Measurements from ENCODE around the gene POLR2H. TPM values are rescaled to one million over a fixed set of nuclear protein-coding genes. Genes with fewer than 3 reads are reported as not detected.
A peak's percentile ranks its signal among the peaks of the same experiment; 100 is the strongest.

Gene POLR2H
- 74.7 and 97.7 TPM in 2 replicates for total RNA-seq

DNA sequence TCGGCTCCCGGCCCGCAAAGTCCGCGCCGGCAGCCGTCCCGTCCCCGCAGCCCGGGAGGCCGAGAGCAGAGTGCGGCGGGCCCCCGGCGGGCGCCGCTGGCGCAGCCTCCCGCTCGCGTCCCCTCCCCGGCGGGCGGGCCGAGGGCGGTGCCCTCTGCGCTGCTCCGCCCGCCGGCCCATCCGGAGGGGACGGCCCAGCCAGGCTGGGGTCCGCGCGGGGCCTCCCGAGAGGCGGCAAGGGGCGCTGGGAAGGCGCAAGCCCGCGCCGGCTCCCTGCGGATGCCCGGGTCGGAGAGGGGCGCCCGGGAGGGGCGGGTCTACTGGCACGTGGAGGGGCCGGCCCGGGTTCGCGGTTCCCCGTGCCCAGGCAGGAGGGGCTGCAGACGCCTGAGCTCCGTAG lies at the start of gene POLR2H, which contains the start of gene CLCN2:
POLR2H (plus strand) TSS at position 179 of the 400 bp plus-strand sequence. CDS start 1,783 bp downstream, outside the sequence.
CLCN2 (minus strand) TSS at position 74 of the 400 bp plus-strand sequence. CDS start 126 bp downstream, outside the sequence.
- DNase-seq (ENCODE audit: extremely low read depth, low read depth, low spot score): no peak

DNA sequence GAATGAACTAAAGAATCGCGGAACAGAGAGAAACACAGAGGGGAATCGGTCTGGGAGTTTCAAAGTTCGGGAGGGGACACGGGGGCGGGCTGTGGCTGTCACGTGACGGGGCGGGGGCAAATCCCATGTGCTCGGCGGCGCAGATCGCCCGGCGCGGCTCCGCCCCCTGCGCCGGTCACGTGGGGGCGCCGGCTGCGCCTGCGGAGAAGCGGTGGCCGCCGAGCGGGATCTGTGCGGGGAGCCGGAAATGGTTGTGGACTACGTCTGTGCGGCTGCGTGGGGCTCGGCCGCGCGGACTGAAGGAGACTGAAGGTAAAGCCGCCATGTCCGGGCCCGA lies 47.2 kb upstream of the POLR2H start, which contains the start of gene EIF4G1:
EIF4G1 (plus strand) TSS at position 244 of the 337 bp plus-strand sequence. CDS start 1,191 bp downstream, outside the sequence.
- no peak for DNase-seq (ENCODE audit: extremely low read depth, low read depth, low spot score)

DNA sequence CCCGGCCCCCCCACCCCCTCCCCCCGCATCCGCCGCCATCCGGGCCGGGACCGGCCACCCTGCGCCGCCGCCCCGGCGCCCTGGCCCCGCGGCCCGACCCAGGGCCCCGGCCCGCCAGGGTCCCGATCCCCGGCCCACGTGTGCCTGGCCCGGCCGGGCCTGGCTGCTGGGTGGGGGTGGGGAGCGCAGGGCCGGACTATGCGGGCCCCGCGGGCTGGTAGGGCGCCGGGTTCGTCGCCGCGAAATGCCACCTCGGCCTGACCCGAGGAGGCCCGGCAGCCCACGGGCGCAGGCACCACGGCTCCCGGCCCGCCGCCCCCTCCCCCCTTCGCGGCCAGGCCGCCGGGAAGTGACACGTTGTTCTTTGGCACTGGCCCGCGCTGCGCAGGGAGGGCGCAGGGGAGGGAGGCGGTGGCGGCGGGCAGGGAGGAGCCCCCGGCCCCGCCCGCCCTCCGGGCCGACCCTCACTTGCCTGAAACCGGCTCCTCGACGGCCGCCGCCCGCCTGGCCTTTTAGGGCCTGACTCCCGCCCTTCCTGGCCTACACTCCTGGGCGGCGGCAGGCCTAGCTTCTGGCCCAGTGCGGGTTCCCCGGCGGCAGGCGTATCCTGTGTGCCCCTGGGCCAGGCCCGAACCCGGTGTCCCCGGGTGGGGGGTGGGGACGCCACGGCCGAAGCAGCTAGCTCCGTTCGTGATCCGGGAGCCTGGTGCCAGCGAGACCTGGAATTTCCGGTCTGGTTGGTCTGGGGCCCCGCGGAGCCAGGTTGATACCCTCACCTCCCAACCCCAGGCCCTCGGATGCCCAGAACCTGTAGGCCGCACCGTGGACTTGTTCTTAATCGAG lies 46.6 kb upstream of the POLR2H start:
- no peak for DNase-seq (ENCODE audit: extremely low read depth, low read depth, low spot score)

DNA sequence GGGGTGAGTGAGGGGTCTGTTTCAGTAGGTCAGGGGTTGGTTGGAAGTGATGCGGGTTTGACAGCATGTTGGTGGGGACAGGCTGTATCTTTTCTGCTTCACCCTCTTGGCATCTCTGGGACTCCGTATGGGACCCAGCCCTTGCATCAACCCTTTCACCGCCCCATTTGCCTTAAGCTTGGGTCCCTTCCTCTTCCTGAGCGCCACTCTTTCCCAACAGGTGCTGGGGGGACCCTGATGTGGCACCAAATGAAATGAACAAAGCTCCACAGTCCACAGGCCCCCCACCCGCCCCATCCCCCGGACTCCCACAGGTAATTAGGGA lies 46.0 kb upstream of the POLR2H start:
- DNase-seq (ENCODE audit: extremely low read depth, low read depth, low spot score): no peak

DNA sequence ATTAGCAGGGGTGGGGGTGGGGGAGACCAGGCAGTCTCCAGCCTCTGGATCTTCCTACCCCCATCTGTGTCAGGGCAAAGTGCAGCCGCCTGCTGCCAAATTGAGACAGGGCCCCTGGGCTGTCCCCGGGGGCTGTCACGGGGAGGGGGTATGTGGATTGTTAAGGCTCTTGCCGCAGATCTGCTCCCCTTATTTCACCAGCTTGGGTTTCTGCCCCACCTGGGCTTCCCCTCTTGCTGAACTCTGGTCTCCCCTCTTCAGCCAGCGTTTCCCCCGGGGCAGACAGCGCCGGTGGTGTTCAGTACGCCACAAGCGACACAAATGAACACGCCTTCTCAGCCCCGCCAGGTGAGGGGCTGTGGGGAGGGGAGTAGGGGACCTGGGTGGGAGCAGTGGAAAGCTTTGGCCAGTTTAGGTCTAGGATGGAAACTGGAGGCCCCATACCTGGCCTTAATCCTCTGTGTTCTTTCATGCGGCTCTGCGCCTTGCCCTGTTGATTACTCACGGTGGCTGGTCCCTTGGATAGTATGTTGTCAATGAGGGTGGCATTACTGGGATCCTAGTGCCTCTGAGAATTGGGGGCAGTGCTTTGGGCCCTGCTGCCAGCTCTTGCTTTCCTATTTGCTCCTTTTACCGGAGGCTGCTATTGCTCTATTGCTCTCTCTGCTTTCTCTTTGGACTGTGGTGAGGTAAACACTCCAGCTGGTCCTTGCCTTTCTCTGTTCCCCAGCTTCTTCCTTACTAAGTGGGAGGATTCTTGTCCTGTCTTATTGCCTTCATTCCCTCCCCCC lies 45.4 kb upstream of the POLR2H start:
- DNase-seq (ENCODE audit: extremely low read depth, low read depth, low spot score): no peak

DNA sequence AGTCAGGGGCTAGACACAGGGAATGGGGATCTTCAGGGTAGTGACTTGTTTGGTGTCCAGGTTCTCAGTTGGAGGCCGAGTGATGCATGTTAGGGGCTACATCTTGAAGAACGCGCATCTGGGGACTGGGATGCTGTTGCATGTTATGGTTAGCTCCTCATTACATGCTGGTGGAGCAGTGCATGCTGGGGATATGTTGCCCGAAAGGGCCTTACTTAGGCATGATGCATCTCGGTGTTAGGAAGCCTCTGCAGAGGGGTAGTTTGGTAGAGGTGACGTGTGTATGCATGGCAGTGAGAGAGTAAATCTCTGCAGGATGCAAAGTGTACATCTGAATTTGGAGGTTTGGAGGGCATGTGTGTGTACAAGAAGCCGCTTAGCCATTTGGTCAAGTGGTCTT lies 44.7 kb upstream of the POLR2H start:
- no peak for DNase-seq (ENCODE audit: extremely low read depth, low read depth, low spot score)

DNA sequence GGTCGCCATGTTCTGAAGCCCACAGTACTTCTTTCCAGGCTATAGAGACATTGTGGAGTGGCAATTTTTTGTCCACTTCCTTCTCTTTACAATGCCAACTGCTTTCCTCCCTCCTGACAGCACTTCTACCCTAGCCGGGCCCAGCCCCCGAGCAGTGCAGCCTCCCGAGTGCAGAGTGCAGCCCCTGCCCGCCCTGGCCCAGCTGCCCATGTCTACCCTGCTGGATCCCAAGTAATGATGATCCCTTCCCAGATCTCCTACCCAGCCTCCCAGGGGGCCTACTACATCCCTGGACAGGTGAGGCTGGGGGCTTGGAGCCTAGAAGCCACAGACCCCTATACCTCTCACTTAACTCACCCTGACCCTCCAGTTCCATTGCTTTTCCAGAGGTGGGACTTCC lies 44.3 kb upstream of the POLR2H start:
- DNase-seq (ENCODE audit: extremely low read depth, low read depth, low spot score): no peak

DNA sequence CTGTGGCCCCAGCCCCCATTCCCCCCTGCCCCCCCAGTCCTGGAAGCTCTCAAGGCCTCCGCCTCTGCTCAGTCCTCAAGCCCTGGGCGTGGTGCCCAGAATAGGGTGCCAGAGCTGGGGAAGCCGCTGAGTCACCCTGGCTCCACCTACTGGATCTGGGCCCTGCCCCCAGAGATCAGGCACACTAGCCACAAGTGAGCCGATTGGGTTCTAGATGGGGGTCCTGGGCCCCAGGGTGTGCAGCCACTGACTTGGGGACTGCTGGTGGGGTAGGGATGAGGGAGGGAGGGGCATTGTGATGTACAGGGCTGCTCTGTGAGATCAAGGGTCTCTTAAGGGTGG lies 41.4 kb upstream of the POLR2H start:
- DNase-seq (ENCODE audit: extremely low read depth, low read depth, low spot score): no peak

DNA sequence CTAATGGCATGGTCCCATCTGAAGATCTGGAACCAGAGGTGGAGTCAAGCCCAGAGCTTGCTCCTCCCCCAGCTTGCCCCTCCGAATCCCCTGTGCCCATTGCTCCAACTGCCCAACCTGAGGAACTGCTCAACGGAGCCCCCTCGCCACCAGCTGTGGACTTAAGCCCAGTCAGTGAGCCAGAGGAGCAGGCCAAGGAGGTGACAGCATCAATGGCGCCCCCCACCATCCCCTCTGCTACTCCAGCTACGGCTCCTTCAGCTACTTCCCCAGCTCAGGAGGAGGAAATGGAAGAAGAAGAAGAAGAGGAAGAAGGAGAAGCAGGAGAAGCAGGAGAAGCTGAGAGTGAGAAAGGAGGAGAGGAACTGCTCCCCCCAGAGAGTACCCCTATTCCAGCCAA lies 39.8 kb upstream of the POLR2H start:
- DNase-seq (ENCODE audit: extremely low read depth, low read depth, low spot score): no peak

DNA sequence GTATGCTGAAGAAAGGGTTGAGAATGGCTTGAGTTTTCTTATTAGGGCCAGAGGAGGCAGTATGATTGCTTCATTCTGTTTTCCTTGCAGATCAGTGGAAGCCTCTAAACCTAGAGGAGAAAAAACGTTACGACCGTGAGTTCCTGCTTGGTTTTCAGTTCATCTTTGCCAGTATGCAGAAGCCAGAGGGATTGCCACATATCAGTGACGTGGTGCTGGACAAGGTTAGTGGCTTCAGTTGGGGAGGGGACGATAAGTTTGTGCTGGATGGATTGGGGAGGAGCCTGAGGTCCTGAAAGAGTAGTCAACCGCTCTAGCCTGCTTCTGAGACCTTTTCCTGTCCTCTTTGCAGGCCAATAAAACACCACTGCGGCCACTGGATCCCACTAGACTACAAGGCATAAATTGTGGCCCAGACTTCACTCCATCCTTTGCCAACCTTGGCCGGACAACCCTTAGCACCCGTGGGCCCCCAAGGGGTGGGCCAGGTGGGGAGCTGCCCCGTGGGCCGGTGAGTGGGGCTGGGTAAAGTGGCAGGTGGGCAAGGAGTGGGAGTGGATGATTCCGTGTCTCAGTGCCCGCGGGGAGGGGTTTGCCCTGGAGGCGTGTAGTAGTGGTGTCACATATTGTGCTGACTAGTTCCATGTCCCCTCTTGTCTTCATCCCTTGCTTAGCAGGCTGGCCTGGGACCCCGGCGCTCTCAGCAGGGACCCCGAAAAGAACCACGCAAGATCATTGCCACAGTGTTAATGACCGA lies 38.6 kb upstream of the POLR2H start:
- no peak for DNase-seq (ENCODE audit: extremely low read depth, low read depth, low spot score)

DNA sequence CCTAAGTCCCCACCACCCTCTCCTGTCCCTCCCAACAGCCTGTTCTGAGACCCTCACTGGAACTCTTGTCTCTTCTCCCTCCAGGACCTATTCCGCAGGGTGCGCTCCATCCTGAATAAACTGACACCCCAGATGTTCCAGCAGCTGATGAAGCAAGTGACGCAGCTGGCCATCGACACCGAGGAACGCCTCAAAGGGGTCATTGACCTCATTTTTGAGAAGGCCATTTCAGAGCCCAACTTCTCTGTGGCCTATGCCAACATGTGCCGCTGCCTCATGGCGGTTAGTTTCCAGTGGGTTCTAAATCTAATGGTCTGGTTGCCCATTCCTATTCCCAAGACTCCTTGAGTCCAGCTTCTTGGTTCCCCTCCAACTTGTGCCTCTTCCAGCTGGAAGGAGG lies 37.8 kb upstream of the POLR2H start:
- DNase-seq (ENCODE audit: extremely low read depth, low read depth, low spot score): no peak

DNA sequence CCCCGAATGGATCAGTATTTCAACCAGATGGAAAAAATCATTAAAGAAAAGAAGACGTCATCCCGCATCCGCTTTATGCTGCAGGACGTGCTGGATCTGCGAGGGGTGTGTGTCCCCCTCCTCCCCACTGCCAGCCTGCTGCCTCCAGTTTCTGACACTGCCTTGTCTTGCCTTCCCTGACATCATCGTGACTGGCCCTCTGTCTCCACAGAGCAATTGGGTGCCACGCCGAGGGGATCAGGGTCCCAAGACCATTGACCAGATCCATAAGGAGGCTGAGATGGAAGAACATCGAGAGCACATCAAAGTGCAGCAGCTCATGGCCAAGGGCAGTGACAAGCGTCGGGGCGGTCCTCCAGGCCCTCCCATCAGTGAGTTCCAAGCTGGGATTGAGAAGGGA lies 36.2 kb upstream of the POLR2H start:
- no peak for DNase-seq (ENCODE audit: extremely low read depth, low read depth, low spot score)

DNA sequence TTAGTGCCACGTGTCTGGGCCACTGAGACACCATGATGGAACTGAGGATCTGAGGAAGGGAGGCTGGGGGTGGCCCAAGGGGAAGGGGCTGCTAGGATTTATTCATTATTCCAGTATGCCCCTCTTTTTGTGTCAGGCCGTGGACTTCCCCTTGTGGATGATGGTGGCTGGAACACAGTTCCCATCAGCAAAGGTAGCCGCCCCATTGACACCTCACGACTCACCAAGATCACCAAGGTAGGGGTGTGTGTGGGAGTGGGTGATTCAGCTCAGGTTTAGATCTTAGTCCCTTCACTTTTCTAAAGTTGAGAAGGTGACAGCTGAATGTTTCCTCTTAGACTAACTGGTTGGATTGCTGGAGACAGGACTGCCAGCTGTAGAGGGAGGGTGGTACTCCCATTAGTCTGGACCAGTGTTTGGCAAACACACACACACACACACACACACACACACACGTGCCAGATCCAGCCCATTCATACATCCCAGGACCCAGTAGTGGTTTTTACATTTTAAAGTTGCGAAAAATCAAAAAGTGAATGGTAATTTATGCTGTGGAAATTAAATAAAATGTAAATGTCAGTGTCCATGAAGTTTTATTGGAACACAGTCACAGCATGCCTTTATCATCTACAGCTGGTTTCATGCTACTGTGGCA lies 35.7 kb upstream of the POLR2H start:
- no peak for DNase-seq (ENCODE audit: extremely low read depth, low read depth, low spot score)

DNA sequence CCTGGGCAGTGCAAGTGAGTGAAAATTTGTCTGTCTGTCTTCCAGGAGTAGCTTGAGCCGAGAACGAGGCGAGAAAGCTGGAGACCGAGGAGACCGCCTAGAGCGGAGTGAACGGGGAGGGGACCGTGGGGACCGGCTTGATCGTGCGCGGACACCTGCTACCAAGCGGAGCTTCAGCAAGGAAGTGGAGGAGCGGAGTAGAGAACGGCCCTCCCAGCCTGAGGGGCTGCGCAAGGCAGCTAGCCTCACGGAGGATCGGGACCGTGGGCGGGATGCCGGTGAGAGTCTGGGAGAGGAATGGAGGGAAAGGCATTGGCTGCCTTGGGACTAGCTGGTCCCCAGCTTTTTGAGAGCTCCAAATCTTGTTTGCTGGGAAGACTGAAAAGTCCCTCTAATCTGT lies 34.3 kb upstream of the POLR2H start:
- no peak for DNase-seq (ENCODE audit: extremely low read depth, low read depth, low spot score)

DNA sequence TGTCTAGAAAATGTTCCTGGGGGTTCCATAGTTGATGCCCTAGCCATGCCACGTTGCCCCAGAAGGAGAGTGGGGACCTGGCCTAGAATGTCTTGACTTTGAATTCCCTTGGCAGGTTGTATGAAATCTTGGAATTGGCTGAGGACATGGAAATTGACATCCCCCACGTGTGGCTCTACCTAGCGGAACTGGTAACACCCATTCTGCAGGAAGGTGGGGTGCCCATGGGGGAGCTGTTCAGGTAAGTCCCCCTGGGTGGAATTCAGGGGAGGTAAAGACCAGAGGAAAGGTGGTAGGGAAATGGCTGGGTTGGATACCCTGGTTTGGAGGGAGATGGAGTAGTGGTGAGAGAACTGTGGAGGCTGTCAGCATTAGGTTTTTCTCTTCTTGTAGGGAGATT lies 33.0 kb upstream of the POLR2H start:
- DNase-seq (ENCODE audit: extremely low read depth, low read depth, low spot score): no peak

DNA sequence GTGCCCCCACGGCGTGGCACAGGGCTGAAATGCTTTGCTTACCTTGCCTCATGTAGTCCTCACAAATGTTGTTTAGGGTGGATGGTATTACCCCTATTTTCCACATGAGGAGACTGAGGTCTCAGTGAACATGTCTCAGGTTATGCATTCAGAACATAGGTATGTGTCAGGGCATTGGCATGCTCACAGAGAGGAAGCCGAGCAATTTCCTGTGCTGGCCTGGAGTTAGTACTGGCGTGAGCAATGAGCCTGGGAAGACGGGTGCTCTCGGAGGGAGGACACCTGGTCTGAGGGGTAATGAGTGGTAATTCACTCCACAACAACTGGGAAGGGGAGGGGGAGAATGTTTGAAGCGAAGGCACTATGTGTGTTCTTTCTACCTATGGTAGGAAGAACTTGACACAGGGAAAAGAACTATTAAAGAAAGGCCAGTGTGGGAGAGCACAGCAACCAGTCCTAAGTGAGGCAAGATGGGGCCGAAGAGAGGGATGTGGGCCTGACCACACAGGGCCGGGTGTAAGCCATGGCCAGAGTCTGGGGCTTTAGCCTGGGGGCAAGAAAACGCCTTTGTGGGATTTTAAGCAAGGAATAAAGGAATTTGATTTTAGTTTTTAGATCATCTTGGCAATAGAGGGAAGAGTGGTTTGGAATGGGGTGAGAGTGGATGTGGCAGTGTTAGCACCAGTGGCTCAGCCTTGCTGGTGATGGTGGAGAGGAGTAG lies 29.0 kb upstream of the POLR2H start:
- peak; percentile 91 for DNase-seq (ENCODE audit: extremely low read depth, low read depth, low spot score)

DNA sequence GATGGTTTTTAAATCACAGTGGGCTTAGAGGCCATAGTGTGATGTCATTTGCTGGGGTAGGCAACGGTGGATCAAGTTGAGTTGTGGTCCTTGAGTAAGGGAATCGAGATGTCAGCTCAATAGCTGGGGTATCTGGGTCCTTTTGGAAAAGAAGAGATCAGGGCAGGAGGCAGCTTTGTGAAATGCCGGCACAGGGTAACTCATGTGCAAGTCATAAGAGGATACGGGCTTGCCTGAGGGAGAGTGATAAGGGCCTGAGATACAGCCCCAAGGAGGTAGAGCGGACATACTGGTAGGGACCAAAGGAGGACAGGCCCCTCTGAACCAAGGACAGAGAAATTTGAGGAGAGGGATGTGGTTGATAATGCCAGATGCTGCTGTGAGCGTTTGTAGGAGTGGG lies 28.3 kb upstream of the POLR2H start:
- no peak for DNase-seq (ENCODE audit: extremely low read depth, low read depth, low spot score)

DNA sequence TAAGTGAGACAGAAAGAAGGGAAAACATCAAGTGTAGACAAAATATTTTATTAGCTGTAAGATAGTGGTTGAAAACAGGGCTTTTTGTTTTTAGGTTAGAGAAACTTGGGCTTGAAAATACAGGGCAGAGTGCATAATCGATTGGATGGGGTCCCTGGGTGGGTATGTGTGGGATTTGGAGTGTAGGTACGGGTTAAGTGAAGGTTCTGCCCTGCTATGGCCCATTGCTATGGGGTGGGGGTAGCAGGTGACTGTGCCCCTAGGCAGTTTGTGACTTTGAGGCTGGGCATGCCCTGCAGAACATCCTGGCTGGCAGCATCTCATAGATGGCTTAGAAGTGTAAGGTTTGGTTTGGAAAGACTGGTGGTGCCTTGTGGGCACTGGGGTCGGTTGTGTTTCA lies 27.8 kb upstream of the POLR2H start:
- no peak for DNase-seq (ENCODE audit: extremely low read depth, low read depth, low spot score)

DNA sequence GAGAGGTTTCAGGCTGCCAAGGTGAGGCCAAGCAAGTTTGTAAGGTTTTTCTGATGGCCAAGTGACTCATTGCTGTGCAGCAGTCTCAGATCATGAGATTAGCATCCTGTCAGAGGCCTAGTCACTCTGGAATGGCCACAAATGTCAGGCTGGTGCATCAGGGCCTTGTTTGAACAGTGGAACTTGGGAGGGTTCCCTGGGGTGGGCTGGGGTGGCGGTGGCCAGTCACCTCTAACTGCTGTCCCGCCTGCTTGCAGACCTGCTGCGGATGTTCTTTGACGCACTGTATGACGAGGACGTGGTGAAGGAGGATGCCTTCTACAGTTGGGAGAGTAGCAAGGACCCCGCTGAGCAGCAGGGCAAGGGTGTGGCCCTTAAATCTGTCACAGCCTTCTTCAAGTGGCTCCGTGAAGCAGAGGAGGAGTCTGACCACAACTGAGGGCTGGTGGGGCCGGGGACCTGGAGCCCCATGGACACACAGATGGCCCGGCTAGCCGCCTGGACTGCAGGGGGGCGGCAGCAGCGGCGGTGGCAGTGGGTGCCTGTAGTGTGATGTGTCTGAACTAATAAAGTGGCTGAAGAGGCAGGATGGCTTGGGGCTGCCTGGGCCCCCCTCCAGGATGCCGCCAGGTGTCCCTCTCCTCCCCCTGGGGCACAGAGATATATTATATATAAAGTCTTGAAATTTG lies 26.9 kb upstream of the POLR2H start:
- no peak for DNase-seq (ENCODE audit: extremely low read depth, low read depth, low spot score)

DNA sequence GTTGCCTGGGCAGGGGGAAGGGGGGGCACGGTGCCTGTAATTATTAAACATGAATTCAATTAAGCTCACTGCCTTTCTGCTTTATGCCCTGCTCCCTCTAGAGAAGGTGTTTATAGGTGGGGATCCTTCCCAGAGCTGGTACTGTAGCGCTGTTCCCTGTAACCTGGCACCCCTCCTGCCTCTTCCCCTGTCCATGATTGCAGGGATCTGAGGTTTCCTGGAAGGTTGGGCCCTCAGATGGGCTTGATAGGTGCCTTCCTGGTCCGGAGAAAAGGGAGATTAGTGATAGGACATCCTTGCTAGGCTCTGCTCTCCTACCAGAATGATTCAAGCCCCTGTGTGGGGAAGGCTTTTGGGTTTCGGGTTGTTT lies 26.2 kb upstream of the POLR2H start:
- no peak for DNase-seq (ENCODE audit: extremely low read depth, low read depth, low spot score)

Data from glomerular endothelial cell (primary cell).